ENCODE data around the gene RBM47.
"Not testable (repeated sequence)": the region's sequence is repeated elsewhere in the genome, so short reads cannot be mapped to it uniquely, and the experiment has no call there.

The RBM47 gene

DNA sequence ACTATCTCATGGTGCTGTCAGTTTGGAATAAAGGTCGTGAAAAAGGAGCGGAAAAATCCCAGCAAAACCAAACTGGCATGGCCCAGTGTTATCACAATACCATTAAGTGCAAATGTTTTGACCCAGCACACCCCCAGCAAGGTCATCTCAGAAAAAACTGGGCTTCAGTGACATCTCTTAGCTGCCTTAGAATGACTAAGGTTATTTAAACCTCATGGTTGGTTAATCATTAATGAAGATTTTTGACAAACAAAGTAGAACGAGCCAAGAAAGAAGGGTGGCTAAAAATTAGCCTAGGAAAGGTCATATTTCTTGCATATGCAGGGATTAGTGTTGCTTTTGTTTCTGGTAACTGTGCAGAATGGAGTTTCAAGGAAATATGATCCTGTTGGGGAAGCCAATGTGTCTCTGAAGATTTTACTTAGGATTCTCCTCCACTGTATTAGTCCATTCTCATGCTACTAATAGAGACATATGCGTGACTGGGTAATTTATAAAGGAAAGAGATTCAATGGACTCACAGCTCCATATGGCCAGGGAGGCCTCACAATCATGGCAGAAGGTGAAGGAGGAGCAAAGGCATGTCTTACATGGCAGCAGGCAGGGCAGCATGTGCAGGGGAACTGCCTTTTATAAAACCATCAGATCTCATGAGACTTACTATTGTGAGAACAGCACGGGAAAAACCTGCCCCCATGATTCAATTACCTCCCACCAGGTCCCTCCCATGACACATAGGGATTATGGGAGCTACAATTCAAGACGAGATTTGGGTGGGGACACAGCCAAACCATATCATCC is 211.0 kb downstream of the RBM47 start:
- DNase-seq (ENCODE audit: low read depth in 2 of 3, low spot score in 1 of 3), result no peak

DNA sequence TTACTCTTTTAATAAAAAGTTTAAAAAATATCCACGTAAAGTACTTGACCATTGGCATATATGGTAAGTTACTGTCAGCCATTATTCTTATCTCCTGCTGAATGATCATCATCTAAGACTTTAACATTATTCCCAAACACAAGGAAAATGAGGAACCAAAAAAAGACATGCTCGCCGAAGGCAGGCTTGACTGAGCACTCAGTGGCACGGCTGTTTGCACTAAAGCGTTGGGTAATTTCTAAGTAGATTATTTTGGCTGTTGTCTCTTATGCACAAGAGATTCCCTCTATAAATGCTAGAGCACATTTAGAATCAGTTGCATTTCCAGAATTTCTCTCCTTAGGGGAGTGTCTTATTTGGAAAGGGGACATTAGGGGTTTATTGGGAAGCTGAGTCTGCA is 211.7 kb downstream of the RBM47 start:
- no peak for DNase-seq (ENCODE audit: low read depth in 2 of 3, low spot score in 1 of 3)

GRCh38 chr4:40414673-40415072 is 215.0 kb downstream of the RBM47 start:
- DNase-seq (ENCODE audit: low read depth in 2 of 3, low spot score in 1 of 3), result no peak

- DNase-seq (ENCODE audit: low read depth in 2 of 3, low spot score in 1 of 3), result no peak
Observed at GRCh38 chr4:40412866-40413795, 216.5 kb downstream of the RBM47 start.

DNA sequence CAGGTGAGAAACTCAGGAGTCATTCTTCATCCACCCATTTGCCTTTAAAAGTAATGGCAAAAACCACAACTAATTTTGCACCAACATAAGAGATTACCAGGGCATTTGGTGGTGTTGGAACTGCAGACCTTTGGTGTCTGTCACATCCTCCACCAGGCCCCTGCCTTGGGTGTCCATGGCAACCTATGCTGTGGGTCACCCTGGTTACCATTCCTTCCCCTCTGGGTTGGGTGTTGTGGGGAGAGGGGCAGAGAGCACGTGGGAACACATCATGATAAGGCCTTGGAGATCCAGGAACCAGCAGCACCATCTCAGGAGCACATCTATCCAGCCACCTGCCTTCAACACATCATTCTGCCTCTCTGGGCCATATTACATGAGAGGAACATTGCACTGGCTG is 217.3 kb downstream of the RBM47 start:
- DNase-seq (ENCODE audit: low read depth in 2 of 3, low spot score in 1 of 3), result no peak

- no peak for DNase-seq (ENCODE audit: low read depth in 2 of 3, low spot score in 1 of 3)
Observed at GRCh38 chr4:40409835-40410234, 219.8 kb downstream of the RBM47 start.

- not testable (repeated sequence) for DNase-seq (ENCODE audit: low read depth in 2 of 3, low spot score in 1 of 3)
Observed at GRCh38 chr4:40407468-40407867, 222.2 kb downstream of the RBM47 start.

DNA sequence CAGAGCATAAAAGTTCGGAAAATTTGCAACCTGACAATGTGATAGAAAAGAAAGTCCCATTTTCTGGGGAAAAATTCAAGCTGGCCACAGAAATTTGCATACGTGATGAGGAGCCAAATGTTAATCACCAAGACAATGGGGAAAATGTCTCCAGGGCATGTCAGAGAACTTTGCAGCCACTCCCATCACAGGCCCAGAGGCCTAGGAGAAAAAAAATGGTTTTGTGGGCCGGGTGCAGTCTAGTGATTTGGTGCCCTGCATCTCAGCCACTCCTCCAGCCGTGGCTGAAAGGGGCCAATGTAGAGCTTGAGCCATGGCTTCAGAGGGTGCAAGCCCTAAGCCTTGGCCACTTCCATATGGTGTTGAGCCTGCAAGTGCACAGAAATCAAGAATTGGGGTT is 223.3 kb downstream of the RBM47 start:
- DNase-seq (ENCODE audit: low read depth in 2 of 3, low spot score in 1 of 3), result no peak

GRCh38 chr4:40405193-40405592 is 224.5 kb downstream of the RBM47 start:
- no peak for DNase-seq (ENCODE audit: low read depth in 2 of 3, low spot score in 1 of 3)

DNA sequence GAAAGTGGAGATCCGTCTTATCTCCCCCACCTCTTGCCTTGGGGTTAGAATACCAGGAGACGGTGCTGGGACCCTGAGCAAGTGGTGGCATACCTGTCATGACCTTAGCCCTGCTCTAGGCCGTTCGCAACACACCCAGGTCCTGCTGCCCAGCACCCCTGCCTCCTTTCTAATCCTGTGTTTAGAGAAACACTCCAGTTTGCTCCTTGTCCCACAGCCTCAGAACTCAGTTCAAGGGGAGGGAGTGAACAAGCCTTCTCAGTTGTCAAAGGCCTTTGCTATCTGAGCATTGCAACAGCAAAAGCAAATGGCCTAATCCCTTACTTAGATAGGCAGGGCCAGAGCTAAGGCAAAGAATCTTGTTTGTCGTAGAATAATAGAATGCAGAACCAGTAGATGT is 226.6 kb downstream of the RBM47 start:
- no peak for DNase-seq (ENCODE audit: low read depth in 2 of 3, low spot score in 1 of 3)

DNA sequence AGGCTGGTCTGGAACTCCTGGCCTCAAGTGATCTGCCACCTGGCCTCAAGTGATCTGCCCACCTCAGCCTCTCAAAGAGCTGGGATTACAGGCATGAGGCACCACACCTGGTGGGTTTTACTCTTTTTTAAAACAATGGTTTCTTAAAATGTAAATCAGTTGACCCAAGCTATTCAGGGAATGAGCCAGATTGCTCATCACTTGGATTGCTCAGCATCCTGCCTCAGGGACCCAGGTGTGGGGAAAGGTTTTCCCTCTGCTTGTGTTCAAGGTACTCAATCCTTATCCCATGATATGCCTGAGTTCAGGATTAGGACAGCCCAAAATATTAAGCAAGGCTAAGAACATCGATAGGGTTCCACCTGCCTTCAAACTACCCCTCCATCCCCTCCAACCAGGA is 227.1 kb downstream of the RBM47 start:
- no peak for DNase-seq (ENCODE audit: low read depth in 2 of 3, low spot score in 1 of 3)

DNA sequence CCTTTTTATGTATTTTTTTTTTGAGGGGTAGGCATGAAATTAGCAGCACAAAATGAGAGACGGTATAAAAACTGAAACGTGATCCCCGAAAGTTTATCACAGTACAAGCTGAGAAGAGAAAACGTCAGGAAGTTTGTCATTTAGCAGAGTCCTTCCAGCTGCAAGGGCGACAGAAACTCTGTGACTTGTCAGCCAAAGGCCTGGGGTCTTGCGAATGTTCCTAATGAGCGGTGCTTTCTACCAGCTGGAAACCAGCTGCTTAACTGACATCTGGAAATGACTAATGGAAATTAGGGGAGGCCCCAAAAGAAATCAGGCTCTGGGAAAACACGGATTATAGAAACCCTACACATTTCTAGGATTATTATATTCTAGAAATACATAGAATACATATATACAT is 228.0 kb downstream of the RBM47 start:
- DNase-seq (ENCODE audit: low read depth in 2 of 3, low spot score in 1 of 3), result no peak

DNA sequence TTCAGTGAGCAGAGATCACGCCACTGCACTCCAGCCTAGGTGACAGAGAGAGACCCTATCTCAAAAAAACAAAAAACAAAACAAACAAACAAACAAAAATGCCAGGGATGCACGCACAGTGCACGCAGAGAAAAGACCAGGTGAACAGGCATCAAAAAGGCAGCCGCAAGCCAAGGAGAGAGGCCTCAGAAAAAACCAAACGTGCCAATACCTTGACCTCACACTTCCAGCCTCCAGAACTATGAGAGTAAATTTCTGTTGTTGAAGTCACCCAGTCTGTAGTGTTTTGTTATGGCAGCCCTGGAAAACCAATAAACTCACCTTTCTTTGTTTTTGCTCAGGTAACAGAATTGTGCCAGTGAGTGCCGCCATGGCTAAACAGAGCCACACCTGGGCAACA is 228.6 kb downstream of the RBM47 start:
- DNase-seq (ENCODE audit: low read depth in 2 of 3, low spot score in 1 of 3), result no peak

- DNase-seq (ENCODE audit: low read depth in 2 of 3, low spot score in 1 of 3), result no peak
Observed at GRCh38 chr4:40399578-40399977, 230.1 kb downstream of the RBM47 start.

GRCh38 chr4:40395908-40396793 is 233.5 kb downstream of the RBM47 start:
- DNase-seq (ENCODE audit: low read depth in 2 of 3, low spot score in 1 of 3), result no peak

- DNase-seq (ENCODE audit: low read depth in 2 of 3, low spot score in 1 of 3), result no peak
Observed at GRCh38 chr4:40395166-40395900, 234.3 kb downstream of the RBM47 start.

DNA sequence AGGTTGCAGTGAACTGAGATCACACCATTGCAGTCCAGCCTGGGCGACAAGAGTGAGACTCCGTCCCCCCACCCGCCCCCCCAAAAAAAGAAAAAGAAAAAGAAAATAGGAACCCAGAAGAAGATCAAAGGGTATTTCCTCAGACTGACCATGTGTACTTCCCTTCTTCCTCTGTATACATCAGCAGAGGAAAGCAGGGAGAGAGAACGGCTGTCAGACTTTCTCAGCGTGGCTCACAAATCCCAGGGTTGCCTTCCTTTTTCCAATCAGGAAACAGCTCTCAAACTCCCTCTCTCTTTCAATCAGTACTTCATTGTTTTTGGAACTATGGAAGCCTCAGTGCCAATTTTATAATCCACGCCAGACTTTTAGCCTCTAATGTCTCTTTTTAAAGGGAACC is 235.4 kb downstream of the RBM47 start:
- no peak for DNase-seq (ENCODE audit: low read depth in 2 of 3, low spot score in 1 of 3)

DNA sequence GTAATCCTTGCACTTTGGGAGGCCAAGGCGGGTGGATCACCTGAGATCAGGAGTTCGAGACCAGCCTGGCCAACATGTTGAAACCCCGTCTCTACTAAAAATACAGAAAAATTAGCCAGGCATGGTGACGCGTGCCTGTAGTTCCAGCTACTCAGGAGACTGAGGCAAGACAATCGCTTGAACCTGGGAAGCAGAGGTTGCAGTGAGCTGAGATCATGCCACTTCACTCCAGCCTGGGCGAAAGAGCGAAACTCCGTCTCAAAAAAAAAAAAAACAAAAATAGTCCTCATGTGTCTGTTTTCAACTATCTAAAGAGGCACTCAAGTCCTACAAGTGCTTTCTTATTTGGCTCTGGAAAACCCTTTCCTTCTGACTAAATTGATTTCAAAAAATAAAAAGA is 237.4 kb downstream of the RBM47 start:
- not testable (repeated sequence) for DNase-seq (ENCODE audit: low read depth in 2 of 3, low spot score in 1 of 3)

- no peak for DNase-seq (ENCODE audit: low read depth in 2 of 3, low spot score in 1 of 3)
Observed at GRCh38 chr4:40389986-40390385, 239.7 kb downstream of the RBM47 start.

DNA sequence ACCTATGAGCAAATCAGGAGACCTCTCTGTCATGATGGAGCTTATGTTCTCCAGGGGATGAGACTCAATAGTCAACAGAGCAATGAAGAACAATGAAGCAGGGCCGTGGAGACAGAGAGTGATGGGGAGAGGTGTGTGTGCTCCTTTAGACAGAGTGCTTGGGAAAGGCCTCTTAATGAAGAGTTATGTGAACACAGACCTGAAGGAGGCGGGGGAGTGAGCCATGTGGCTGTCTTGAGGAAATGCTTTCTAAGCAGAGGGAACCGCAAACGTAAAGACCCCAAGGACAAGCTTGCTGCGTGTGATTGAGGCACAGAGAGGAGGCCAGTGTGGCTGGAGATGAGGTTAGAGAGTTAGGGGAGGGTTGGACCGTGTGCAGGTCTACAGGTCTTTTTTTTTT is 241.4 kb downstream of the RBM47 start:
- no peak for DNase-seq (ENCODE audit: low read depth in 2 of 3, low spot score in 1 of 3)

DNA sequence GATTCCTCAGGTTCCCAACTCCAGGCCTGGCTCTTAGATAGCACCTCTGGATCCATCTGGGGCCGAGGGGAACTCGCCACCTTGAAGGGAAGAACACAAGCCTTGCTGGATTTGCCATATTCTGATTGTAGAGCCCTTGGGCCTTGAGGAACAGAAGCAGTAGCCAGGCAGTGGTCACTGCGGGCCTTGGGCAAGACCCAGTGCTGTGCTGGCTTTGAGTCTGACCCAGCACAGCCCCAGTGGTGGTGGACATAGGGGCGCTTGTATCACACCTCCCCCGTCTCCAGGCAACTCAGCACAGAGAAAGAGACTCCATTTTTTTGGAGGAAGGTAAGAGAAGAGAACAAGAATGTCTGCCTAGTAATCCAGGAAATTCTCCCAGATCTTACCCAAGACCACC is 249.0 kb downstream of the RBM47 start:
- no peak for DNase-seq (ENCODE audit: low read depth in 2 of 3, low spot score in 1 of 3)
